ENCODE data around the gene CHRNG. TPM values are rescaled to one million over a fixed set of nuclear protein-coding genes. Genes with fewer than 3 reads are reported as not detected.

Gene CHRNG
- total and polyA plus RNA-seq, 8 donors = not detected

- H3K36me3 ChIP-seq = no peaks in the 10 kb centered on the region
- FAIRE-seq (no peak), ATAC-seq (no peak), DNase-seq (no peak)
- no peak overlapping the region for H3K27ac ChIP-seq
- WGBS, 2 donors = 15 to 19% methylated on average over 32 to 46 of the region's 46 CpGs
- H3K9me3 ChIP-seq = no peaks in the 10 kb centered on the region
- peaks cover 0 to 17% (median 8%) of the 10 kb centered on the region in 4 donors for H3K27me3 ChIP-seq
- H3K4me1 ChIP-seq = peaks cover 0 to 22% (median 14%) of the 10 kb centered on the region in 3 donors
- intact Hi-C loops (cut with DNase I) = no loop called here
- H3K4me3 ChIP-seq = peak overlapping the region in 1 of 4 donors; percentile 31
- no peak for TF ChIP-seq CTCF (IDR thresholded peaks at IDR 0.05)
Measured at GRCh38 chr2:232522623-232523401, 16.7 kb upstream of the CHRNG start.

- no peaks in the 10 kb centered on the region for H3K9me3 ChIP-seq
- H3K4me1 ChIP-seq = peaks cover 0 to 22% (median 14%) of the 10 kb centered on the region in 3 donors
- intact Hi-C loops (cut with DNase I) = no loop called here
- H3K4me3 ChIP-seq = peak overlapping the region in 2 of 4 donors; percentile 22 to 43
- WGBS, 2 donors = 7 to 12% methylated on average over 16 of the region's 16 CpGs
- no peaks in the 10 kb centered on the region for H3K36me3 ChIP-seq
- H3K27me3 ChIP-seq = peaks cover 0 to 17% (median 8%) of the 10 kb centered on the region in 4 donors
- DNase-seq (no peak), ATAC-seq (no peak), FAIRE-seq (no peak)
- H3K27ac ChIP-seq = no peak overlapping the region
- no peak for TF ChIP-seq CTCF (IDR thresholded peaks at IDR 0.05)
Measured at GRCh38 chr2:232523402-232523681, 16.1 kb upstream of the CHRNG start.

- ATAC-seq (peak in 3 of 4 donors; percentile 16 to 37 (median 20)), FAIRE-seq (no peak), DNase-seq (peak in 2 of 6 donors; percentile 73 to 77)
- intact Hi-C loops (cut with DNase I) = no loop called here
- H3K27me3 ChIP-seq = peaks cover 0 to 17% (median 8%) of the 10 kb centered on the region in 4 donors
- no peaks in the 10 kb centered on the region for H3K36me3 ChIP-seq
- H3K27ac ChIP-seq = no peak overlapping the region
- H3K9me3 ChIP-seq = no peaks in the 10 kb centered on the region
- peaks cover 0 to 22% (median 14%) of the 10 kb centered on the region in 3 donors for H3K4me1 ChIP-seq
- peak overlapping the region in 3 of 4 donors; percentile 10 to 43 (median 22) for H3K4me3 ChIP-seq
- 3 to 4% methylated on average over 68 to 75 of the region's 75 CpGs for WGBS, 2 donors
- no peak for TF ChIP-seq CTCF (IDR thresholded peaks at IDR 0.05)
Measured at GRCh38 chr2:232523682-232524597, 15.6 kb upstream of the CHRNG start.

GRCh38 chr2:232524771-232525170 is 14.7 kb upstream of the CHRNG start:
- H3K9me3 ChIP-seq = no peaks in the 10 kb centered on the region
- peak in 1 of 6 donors; percentile 65 for DNase-seq
- H3K36me3 ChIP-seq = no peaks in the 10 kb centered on the region
- TF ChIP-seq CTCF (IDR thresholded peaks at IDR 0.05) = no peak
- peaks cover 0 to 22% (median 14%) of the 10 kb centered on the region in 3 donors for H3K4me1 ChIP-seq
- no peak overlapping the region for H3K4me3 ChIP-seq
- intact Hi-C loops (cut with DNase I) = no loop called here
- no peak overlapping the region for H3K27ac ChIP-seq
- no peak for FAIRE-seq
- H3K27me3 ChIP-seq = peaks cover 0 to 17% (median 8%) of the 10 kb centered on the region in 4 donors
- WGBS, 2 donors = 58 to 64% methylated on average over 6 of the region's 6 CpGs
- ATAC-seq = no peak

Data from pancreas (tissue), 10 donors.